ENCODE results near the gene RNF157.
"Not testable (repeated sequence)": the region's sequence is repeated elsewhere in the genome, so short reads cannot be mapped to it uniquely, and the experiment has no call there.

Gene RNF157

GRCh38 chr17:76255801-76256429 lies 15.6 kb upstream of the RNF157 start:
- DNase-seq (ENCODE audit: low read depth in 1 of 2, low spot score in 1 of 2) = no peak

GRCh38 chr17:76254275-76254674 lies 14.0 kb upstream of the RNF157 start:
- no peak for DNase-seq (ENCODE audit: low read depth in 1 of 2, low spot score in 1 of 2)

GRCh38 chr17:76253841-76254240 lies 13.5 kb upstream of the RNF157 start:
- DNase-seq (ENCODE audit: low read depth in 1 of 2, low spot score in 1 of 2) = no peak

DNA sequence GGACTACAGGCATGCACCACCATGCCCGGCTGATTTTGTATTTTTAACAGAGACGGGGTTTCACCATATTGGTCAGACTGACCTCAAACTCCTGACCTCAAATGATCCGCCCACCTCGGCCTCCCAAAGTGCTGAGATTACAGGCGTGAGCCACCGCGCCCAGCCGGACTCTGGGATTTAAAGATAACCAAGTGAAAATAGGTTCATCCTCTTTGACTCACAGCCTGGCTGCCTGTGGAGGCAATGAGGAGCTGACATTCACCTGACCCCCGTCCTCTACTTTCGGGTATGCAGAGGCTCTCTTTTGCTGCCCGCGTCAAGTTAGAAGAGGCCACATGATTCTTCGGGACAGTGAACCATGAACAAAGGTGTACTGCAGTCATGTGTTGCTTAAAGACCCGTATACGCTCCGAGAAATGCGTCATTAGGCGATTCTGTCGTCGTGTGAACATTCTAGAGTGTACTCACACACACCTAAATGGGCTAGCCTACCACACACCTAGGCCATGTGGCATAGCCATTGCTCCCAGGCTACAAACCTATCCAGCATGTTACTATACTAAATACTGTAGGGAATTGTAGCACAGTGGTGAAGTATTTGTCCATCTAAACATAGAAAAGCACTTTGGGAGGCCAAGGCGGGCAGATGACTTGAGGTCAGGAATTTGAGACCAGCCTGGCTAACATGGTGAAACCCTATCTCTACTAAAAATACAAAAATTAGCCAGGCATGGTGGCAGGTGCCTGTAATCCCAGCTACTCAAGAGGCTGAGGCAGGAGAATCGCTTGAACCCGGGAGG lies 12.9 kb upstream of the RNF157 start:
- not testable (repeated sequence) for DNase-seq (ENCODE audit: low read depth in 1 of 2, low spot score in 1 of 2)

GRCh38 chr17:76252040-76252954 lies 12.0 kb upstream of the RNF157 start:
- DNase-seq (ENCODE audit: low read depth in 1 of 2, low spot score in 1 of 2) = no peak

- DNase-seq (ENCODE audit: low read depth in 1 of 2, low spot score in 1 of 2) = no peak
These were observed 11.3 kb upstream of the RNF157 start for GRCh38 chr17:76251478-76252039.

GRCh38 chr17:76250141-76250540 lies 9.8 kb upstream of the RNF157 start:
- DNase-seq (ENCODE audit: low read depth in 1 of 2, low spot score in 1 of 2) = no peak

GRCh38 chr17:76248013-76248782 lies 7.9 kb upstream of the RNF157 start:
- no peak for DNase-seq (ENCODE audit: low read depth in 1 of 2, low spot score in 1 of 2)

- no peak for DNase-seq (ENCODE audit: low read depth in 1 of 2, low spot score in 1 of 2)
These were observed 7.0 kb upstream of the RNF157 start for GRCh38 chr17:76247304-76247703.

- DNase-seq (ENCODE audit: low read depth in 1 of 2, low spot score in 1 of 2) = no peak
These were observed 6.1 kb upstream of the RNF157 start for GRCh38 chr17:76246080-76247066.

- DNase-seq (ENCODE audit: low read depth in 1 of 2, low spot score in 1 of 2) = not testable (repeated sequence)
These were observed 4.4 kb upstream of the RNF157 start for GRCh38 chr17:76244721-76245120.

GRCh38 chr17:76243826-76244679 lies 3.8 kb upstream of the RNF157 start:
- DNase-seq (ENCODE audit: low read depth in 1 of 2, low spot score in 1 of 2) = no peak

- DNase-seq (ENCODE audit: low read depth in 1 of 2, low spot score in 1 of 2) = no peak
These were observed 1.5 kb upstream of the RNF157 start for GRCh38 chr17:76241691-76242255.

GRCh38 chr17:76241204-76241538 lies 878 bp upstream of the RNF157 start:
- no peak for DNase-seq (ENCODE audit: low read depth in 1 of 2, low spot score in 1 of 2)

- DNase-seq (ENCODE audit: low read depth in 1 of 2, low spot score in 1 of 2) = no peak
These were observed 587 bp downstream of the RNF157 start for GRCh38 chr17:76239538-76240274.

GRCh38 chr17:76238847-76239537 lies 1.3 kb downstream of the RNF157 start:
- no peak for DNase-seq (ENCODE audit: low read depth in 1 of 2, low spot score in 1 of 2)

- DNase-seq (ENCODE audit: low read depth in 1 of 2, low spot score in 1 of 2) = no peak
These were observed 2.4 kb downstream of the RNF157 start for GRCh38 chr17:76237859-76238313.
